Measurements from ENCODE around the gene TRIM39. TPM values are rescaled to one million over a fixed set of nuclear protein-coding genes. Genes with fewer than 3 reads are reported as not detected.

TRIM39 gene
- total RNA-seq, 4 donors from 2014 or later = 12.3 to 21.5 (median 14.9) TPM

DNA sequence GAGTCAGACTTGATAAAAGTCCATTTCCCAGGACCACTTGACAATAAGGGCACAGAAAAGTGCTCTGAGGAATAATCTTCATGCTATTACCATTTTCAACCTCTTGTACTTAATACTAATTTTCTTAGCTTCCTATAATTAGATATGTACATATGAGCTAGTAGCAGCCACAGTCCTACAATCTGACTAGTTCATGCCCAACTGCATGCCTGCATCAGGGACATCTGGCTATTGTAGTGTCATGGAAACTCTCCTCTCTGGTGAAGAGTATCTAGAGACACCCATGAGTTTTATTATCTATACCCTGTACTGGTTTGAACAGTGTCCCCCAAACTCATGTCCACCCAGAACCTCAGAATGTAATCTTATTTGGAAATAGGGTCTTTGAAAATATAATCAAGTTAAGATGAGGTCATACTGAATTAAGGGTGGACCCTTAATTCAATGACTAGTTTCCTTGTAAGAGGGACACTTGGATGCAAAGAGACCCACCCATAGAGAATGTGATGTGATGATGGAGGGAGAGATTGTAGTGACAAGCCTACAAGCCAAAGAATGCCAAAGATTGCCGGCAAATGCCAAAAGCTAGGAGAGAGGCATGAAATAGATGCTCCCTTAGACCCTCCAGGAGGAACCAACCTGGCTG is 13.9 kb upstream of the TRIM39 start:
- Histone ChIP-seq H3K4me3 (no peak overlapping the region), H3K36me3 (no peaks in the 10 kb centered on the region), H3K27ac (no peak overlapping the region), H3K4me1 (peaks cover 8 to 12% of the 10 kb centered on the region in 2 donors), H3K27me3 (no peaks in the 10 kb centered on the region), H3K9me3 (no peaks in the 10 kb centered on the region)
- in situ Hi-C loops (cut with MboI; ENCODE audit: low sequenced_read_pairs in 4 of 4) (no loop called here), intact Hi-C loops (cut with DNase I; ENCODE audit: low total_unique reads) (no loop called here)
- TF ChIP-seq, protein P1, sequence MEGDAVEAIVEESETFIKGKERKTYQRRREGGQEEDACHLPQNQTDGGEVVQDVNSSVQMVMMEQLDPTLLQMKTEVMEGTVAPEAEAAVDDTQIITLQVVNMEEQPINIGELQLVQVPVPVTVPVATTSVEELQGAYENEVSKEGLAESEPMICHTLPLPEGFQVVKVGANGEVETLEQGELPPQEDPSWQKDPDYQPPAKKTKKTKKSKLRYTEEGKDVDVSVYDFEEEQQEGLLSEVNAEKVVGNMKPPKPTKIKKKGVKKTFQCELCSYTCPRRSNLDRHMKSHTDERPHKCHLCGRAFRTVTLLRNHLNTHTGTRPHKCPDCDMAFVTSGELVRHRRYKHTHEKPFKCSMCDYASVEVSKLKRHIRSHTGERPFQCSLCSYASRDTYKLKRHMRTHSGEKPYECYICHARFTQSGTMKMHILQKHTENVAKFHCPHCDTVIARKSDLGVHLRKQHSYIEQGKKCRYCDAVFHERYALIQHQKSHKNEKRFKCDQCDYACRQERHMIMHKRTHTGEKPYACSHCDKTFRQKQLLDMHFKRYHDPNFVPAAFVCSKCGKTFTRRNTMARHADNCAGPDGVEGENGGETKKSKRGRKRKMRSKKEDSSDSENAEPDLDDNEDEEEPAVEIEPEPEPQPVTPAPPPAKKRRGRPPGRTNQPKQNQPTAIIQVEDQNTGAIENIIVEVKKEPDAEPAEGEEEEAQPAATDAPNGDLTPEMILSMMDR (IDR thresholded peaks at IDR 0.05 in 4 of 5, conservative IDR thresholded peaks at IDR 0.05 in 1 of 5) = no peak
- TF ChIP-seq POLR2A (IDR thresholded peaks at IDR 0.05) = no peak
- ATAC-seq (no peak), DNase-seq (no peak)

DNA sequence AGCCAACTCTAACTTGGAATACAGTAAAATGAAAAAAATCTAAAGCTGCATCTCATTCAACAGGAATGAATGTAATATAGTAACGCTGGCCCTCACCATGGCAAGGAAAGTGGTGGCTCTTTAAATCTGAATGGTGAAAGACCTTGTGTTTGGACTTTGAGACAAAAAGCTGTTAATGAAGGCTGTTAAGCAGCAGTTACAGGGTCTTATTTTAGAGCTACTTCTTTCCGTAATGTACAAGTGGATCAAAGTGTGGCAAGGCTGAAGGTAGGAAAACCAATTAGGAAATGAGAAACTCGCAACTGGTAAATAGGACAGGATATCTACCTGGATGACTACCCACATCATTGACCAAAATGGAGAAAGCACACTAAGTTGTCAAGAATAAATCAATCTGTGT is 11.6 kb upstream of the TRIM39 start:
- no peak for DNase-seq
- H3K27me3 ChIP-seq = no peaks in the 10 kb centered on the region
- no peak overlapping the region for H3K27ac ChIP-seq
- no peaks in the 10 kb centered on the region for H3K36me3 ChIP-seq
- H3K9me3 ChIP-seq = no peaks in the 10 kb centered on the region
- in situ Hi-C loops (cut with MboI; ENCODE audit: low sequenced_read_pairs in 4 of 4) (no loop called here), intact Hi-C loops (cut with DNase I; ENCODE audit: low total_unique reads) (no loop called here)
- no peak overlapping the region for H3K4me3 ChIP-seq
- TF ChIP-seq, protein P1 (IDR thresholded peaks at IDR 0.05 in 4 of 5, conservative IDR thresholded peaks at IDR 0.05 in 1 of 5) = no peak
- TF ChIP-seq POLR2A (IDR thresholded peaks at IDR 0.05) = no peak
- H3K4me1 ChIP-seq = peaks cover 8 to 12% of the 10 kb centered on the region in 2 donors
- ATAC-seq = no peak

GRCh38 chr6:30317913-30318589 is 8.7 kb upstream of the TRIM39 start:
- no peak for TF ChIP-seq POLR2A (IDR thresholded peaks at IDR 0.05)
- TF ChIP-seq, protein P1 (IDR thresholded peaks at IDR 0.05 in 4 of 5, conservative IDR thresholded peaks at IDR 0.05 in 1 of 5) = no peak
- intact Hi-C loops (cut with DNase I; ENCODE audit: low total_unique reads) = no loop called here
- H3K27ac ChIP-seq = no peak overlapping the region
- no peaks in the 10 kb centered on the region for H3K36me3 ChIP-seq
- ATAC-seq = no peak
- in situ Hi-C loops (cut with MboI; ENCODE audit: low sequenced_read_pairs in 4 of 4) = no loop called here
- no peaks in the 10 kb centered on the region for H3K27me3 ChIP-seq
- no peak overlapping the region for H3K4me3 ChIP-seq
- H3K4me1 ChIP-seq = peaks cover 11% of the 10 kb centered on the region in 2 donors
- DNase-seq = no peak
- no peaks in the 10 kb centered on the region for H3K9me3 ChIP-seq

DNA sequence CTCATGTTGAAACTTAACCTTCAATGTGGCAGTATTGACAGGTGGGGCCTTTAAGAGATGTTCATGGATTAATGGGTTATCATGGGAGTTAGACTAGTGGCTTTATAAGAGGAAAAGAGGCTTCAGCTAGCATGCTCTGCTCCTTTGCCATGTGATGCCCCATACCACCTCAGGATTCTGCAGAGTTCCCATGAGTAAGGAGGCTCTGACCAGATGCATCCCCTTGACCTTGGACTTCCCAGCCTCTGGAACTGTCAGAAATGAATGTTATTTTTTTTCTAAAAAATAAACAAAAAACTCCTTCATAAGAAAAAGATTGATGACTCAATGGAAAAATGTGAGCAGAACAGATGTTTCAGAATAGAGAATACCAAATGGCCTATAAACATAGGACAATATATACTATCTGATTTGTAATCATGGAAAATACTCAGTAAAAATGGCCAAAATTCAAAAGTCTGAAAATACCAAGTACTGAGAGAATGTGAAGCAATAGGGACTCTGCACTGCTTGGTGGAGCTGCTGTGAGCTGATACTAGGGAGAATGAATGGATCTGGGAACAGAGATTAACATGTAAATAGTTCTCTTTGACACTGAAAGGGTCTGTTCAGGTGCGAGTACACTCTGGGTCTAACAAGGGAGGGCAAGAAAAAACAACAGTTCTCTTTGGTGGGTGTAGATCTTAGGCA is 7.4 kb upstream of the TRIM39 start:
- DNase-seq (no peak), ATAC-seq (no peak)
- no peaks in the 10 kb centered on the region for H3K27me3 ChIP-seq
- no peak for TF ChIP-seq POLR2A (IDR thresholded peaks at IDR 0.05)
- TF ChIP-seq, protein P1 (IDR thresholded peaks at IDR 0.05 in 4 of 5, conservative IDR thresholded peaks at IDR 0.05 in 1 of 5) = no peak
- in situ Hi-C loops (cut with MboI; ENCODE audit: low sequenced_read_pairs in 4 of 4) = no loop called here
- no peaks in the 10 kb centered on the region for H3K9me3 ChIP-seq
- H3K27ac ChIP-seq = no peak overlapping the region
- H3K4me1 ChIP-seq = peaks cover 11 to 14% of the 10 kb centered on the region in 2 donors
- no peak overlapping the region for H3K4me3 ChIP-seq
- no peaks in the 10 kb centered on the region for H3K36me3 ChIP-seq
- intact Hi-C loops (cut with DNase I; ENCODE audit: low total_unique reads) = no loop called here
